ENCODE results near the gene RNF224.

Gene RNF224

GRCh38 chr9:137215196-137215986, 11.9 kb upstream of the RNF224 start:
- DNase-seq (ENCODE audit: low read depth): no peak

GRCh38 chr9:137216188-137216965, 10.9 kb upstream of the RNF224 start:
- no peak for DNase-seq (ENCODE audit: low read depth)

DNA sequence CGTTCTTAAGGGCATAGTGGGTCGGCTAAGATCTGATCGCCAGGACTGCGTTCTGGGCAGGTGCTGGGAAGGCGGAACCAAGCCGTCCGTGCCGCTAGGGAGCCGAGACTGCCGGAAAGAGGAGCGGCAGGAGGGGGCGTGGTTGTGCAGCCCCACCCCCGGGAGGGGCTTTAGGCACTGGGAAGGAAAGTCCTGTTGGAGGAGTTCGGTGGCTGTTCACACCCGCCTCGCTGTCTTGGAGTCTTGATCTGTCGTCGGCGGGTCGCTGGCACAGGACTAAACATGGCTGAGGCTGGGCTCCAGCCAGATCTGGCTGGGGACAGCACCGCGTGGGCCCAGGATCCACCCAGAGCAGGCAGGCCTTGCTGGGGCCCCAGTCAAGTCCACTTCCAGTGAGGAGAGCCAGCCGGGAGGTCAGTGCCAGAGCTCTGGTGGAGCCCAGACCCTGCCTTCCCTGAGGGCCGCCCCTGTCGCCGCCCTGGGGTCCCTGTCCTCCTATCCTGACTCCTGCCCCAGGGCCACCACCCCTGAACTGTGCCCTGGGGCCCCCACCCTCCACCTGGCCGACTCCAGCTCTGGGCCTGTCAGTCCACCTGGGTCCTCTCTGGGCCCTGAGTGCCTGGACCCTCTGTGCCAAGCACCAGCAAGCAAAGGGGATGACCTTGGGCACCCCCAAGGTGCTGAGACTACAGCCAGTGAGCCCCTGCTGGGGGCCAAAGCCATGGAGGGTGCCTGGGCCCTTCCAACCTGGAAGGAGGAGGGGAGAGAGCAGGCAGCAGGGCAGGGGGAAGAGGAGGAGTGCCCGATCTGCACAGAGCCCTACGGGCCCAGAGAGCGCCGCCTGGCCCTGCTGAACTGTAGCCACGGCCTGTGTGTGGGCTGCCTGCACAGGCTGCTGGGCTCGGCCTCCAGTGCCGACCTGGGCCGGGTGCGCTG, 9.8 kb upstream of the RNF224 start:
- DNase-seq (ENCODE audit: low read depth): no peak

- DNase-seq (ENCODE audit: low read depth): no peak
Observed at GRCh38 chr9:137218212-137218753, 9.0 kb upstream of the RNF224 start.

DNA sequence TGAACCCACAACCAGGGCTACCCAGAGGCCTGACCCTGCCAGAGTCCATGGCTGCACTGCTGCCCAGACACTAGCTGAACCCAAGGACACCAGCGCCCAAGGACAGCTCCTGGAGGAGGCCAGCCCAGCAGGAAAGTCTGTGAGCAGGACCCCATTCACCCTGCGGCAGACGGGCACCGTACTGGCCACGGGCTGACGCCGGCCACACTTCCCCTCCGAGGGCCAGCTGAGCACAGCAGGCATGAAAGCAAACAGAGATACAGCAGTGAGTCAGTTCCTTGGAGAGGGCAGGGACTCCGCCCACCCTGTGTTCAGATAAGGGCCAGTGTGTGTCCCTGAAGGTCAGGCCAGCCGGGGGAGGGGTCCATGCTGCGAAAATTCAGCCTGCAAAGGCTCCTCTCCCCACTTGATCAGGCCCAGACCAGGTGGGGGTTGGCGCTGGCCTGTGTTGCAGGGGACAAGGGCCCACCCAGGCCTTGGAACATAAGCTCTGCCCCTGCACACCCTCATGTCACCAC, 8.5 kb upstream of the RNF224 start:
- no peak for DNase-seq (ENCODE audit: low read depth)

- DNase-seq (ENCODE audit: low read depth): no peak
Observed at GRCh38 chr9:137219757-137220316, 7.5 kb upstream of the RNF224 start.

GRCh38 chr9:137220317-137221094, 6.8 kb upstream of the RNF224 start:
- no peak for DNase-seq (ENCODE audit: low read depth)

DNA sequence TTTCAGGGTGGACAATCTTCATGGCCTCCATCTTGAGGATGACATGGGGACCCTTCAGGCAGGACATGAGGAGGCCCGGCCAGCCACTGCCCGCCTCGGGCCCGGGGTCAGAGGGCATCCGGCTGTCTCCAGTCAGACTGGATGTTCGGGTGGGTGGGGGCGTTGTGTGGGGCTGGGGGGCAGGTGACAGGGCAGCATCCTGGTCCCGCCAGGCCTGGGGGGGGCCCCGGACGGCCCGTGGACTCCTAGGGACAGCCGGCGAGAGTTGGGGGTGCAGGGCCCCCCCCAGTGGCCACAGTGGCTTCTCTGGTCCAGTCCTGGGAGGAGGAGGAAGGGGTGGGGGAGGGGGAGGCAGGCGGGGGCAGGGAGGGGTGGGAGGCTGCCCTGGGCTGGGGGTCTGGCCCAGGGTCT, 6.2 kb upstream of the RNF224 start:
- DNase-seq (ENCODE audit: low read depth): no peak

GRCh38 chr9:137221506-137222111, 5.7 kb upstream of the RNF224 start:
- DNase-seq (ENCODE audit: low read depth): no peak

DNA sequence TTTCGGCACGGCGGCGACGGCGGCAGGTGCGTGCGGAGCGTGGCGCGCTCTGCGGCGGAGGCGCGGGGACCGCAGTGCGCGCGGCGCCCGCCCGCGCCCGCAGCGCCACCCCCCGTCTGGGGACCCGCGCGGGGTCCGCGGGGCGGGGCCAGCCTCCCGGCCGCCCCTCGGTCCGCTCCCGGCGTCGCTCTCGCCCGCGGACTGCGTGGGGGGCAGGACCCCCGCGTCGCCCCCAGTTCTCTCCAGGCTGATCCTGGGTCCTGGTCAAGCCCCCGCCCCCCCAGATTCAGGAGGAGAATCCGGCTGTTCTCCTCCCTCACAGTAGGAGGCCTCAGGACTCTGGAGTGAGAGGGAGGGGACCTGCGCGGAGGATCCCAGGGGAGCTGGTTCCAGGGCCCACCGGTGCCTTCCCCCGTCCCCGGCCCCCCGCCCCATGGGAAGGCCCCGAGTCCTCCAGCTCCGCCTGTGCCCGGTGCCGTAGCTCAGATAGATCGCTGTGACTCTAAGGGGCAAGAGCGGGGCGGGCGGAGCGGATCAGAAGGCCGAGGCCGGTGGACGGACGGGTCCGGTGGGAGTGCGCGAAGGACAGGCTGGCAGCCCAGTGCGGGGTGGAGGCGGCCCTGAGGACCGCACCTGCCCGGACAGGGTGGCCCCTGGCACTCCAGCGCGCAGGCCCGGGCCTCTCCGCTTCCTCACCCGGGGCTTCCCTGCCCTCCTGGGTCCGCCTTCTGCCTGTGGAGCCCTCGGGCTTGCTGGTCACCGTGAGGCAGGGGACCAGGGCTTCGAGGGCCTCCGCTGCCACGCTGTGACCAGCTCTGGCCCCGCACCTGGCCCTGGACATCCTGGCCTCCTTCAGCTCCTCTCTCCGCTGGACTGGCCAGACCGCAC, 4.9 kb upstream of the RNF224 start, which contains the start of gene RNF208:
RNF208 (minus strand) TSS at position 51 of the 888 bp plus-strand sequence. CDS start 1,028 bp downstream, outside the sequence.
- no peak for DNase-seq (ENCODE audit: low read depth)

- peak; percentile 98 for DNase-seq (ENCODE audit: low read depth)
Observed at GRCh38 chr9:137223078-137223970, 4.0 kb upstream of the RNF224 start.

- no peak for DNase-seq (ENCODE audit: low read depth)
Observed at GRCh38 chr9:137224830-137225694, 2.2 kb upstream of the RNF224 start, which contains the start of gene CYSRT1. Gene CYSRT1 (plus strand): TSS chr9:137225174. CDS start chr9:137225622, 448 bp downstream.

DNA sequence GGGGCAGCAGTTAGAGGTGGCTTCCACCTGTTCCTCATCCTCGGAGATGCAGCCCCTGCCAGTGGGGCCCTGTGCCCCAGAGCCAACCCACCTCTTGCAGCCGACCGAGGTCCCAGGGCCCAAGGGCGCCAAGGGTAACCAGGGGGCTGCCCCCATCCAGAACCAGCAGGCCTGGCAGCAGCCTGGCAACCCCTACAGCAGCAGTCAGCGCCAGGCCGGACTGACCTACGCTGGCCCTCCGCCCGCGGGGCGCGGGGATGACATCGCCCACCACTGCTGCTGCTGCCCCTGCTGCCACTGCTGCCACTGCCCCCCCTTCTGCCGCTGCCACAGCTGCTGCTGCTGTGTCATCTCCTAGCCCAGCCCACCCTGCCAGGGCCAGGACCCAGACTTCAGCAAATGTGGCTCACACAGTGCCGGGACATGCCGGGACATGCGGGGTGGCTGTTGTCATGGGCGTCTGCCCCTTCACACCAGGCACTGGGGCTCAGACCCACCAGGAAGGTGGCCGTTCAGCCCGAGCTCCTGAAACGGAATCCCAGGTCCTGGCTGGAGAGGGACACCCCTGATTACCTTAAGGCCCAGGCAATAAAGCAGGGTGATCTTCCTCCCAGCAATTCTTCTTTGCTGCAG, 1.5 kb upstream of the RNF224 start:
- DNase-seq (ENCODE audit: low read depth): no peak

- no peak for DNase-seq (ENCODE audit: low read depth)
Observed at GRCh38 chr9:137226338-137227053, 806 bp upstream of the RNF224 start.

- DNase-seq (ENCODE audit: low read depth): no peak
Observed at GRCh38 chr9:137227853-137228505, 677 bp downstream of the RNF224 start.
